ENCODE data around the gene CD58. TPM values are rescaled to one million over a fixed set of nuclear protein-coding genes. Genes with fewer than 3 reads are reported as not detected.

The CD58 gene
- total RNA-seq, 3 donors from 2014 or later: 19.3 to 31.9 (median 31.0) TPM

DNA sequence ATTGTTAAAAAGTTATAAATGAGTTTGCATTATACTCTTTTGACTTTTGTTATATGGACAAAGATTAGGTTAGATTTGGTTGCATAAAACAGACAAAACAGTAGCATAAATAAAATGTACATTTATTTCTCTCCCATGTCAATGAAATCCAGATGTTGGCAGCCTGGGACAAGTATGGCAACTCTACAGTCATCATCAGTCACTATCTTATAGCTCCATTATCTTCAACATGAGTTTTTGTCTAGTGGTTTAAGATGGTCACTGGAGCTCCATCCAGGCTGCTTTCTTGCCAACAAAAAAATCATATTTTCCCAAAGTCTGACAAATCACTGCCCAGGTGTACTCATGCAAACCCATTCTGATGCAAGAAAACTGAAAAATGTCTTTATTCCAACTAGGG is 83.8 kb downstream of the CD58 start:
- intact Hi-C loops (cut with DNase I, micrococcal nuclease): loop anchor here in 1 of 2 donors (10.0 kb wide), 1 partner anchor 122 kb away; no protein-coding TSS in a partner anchor
- Histone ChIP-seq H3K9me3 (no peaks in the 10 kb centered on the region), H3K4me3 (no peak overlapping the region), H3K4me1 (ENCODE audit: low read depth) (peaks cover 23% of the 10 kb centered on the region), H3K36me3 (ENCODE audit: low read depth) (no peaks in the 10 kb centered on the region)
- TF ChIP-seq, protein P1, sequence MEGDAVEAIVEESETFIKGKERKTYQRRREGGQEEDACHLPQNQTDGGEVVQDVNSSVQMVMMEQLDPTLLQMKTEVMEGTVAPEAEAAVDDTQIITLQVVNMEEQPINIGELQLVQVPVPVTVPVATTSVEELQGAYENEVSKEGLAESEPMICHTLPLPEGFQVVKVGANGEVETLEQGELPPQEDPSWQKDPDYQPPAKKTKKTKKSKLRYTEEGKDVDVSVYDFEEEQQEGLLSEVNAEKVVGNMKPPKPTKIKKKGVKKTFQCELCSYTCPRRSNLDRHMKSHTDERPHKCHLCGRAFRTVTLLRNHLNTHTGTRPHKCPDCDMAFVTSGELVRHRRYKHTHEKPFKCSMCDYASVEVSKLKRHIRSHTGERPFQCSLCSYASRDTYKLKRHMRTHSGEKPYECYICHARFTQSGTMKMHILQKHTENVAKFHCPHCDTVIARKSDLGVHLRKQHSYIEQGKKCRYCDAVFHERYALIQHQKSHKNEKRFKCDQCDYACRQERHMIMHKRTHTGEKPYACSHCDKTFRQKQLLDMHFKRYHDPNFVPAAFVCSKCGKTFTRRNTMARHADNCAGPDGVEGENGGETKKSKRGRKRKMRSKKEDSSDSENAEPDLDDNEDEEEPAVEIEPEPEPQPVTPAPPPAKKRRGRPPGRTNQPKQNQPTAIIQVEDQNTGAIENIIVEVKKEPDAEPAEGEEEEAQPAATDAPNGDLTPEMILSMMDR (IDR thresholded peaks at IDR 0.05): no peak
- no peak for ATAC-seq
- DNase-seq: no peak

DNA sequence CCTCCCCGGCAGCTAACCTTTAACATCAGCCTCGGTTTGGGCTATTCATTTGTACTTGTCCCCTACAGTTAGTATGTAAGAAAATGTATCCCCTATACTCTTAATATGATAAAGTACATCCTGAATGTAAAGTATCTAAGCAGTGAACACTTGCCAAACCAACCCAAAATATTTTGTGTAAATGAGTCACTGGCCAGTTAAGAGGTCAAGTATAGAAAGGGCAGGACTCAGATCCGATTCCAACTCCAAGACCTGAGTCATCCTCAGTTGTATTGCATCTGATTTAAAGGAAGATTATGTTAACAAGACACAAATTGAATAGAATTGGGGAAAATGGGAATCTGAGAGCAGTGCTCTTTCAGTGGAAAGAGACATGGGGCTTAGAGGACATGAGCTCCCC is 84.4 kb downstream of the CD58 start:
- TF ChIP-seq, protein P1 (IDR thresholded peaks at IDR 0.05): no peak
- Histone ChIP-seq H3K36me3 (ENCODE audit: low read depth) (no peaks in the 10 kb centered on the region), H3K4me1 (ENCODE audit: low read depth) (peaks cover 29% of the 10 kb centered on the region), H3K4me3 (no peak overlapping the region), H3K9me3 (no peaks in the 10 kb centered on the region)
- ATAC-seq (no peak), DNase-seq (no peak)
- intact Hi-C loops (cut with DNase I, micrococcal nuclease): loop anchor here in 1 of 2 donors (10.0 kb wide), 1 partner anchor 122 kb away; no protein-coding TSS in a partner anchor

DNA sequence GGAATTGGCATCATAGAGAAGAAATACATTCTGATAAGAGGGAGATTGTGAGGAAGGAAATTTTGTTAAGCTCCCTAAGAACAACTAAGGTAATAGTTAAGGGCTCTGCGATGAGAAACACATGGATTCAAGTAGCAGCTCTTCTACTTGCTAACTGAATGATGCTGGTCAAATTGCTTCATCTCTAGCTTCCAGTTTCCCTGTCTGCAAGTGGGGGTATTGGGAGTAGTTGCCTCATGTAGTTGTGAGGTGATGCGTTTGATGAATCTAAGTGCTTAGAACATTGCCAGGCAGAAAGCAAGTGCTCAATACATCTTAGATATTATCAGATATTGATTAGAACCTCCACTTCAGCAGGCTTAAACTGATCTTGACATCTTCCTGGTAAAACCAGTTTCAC is 84.8 kb downstream of the CD58 start:
- ATAC-seq: no peak
- Histone ChIP-seq H3K4me1 (ENCODE audit: low read depth) (peaks cover 33% of the 10 kb centered on the region), H3K4me3 (no peak overlapping the region), H3K36me3 (ENCODE audit: low read depth) (no peaks in the 10 kb centered on the region), H3K9me3 (no peaks in the 10 kb centered on the region)
- intact Hi-C loops (cut with DNase I, micrococcal nuclease): loop anchor here in 1 of 2 donors (10.0 kb wide), 1 partner anchor 121 kb away; no protein-coding TSS in a partner anchor
- TF ChIP-seq, protein P1 (IDR thresholded peaks at IDR 0.05): no peak
- DNase-seq: no peak

DNA sequence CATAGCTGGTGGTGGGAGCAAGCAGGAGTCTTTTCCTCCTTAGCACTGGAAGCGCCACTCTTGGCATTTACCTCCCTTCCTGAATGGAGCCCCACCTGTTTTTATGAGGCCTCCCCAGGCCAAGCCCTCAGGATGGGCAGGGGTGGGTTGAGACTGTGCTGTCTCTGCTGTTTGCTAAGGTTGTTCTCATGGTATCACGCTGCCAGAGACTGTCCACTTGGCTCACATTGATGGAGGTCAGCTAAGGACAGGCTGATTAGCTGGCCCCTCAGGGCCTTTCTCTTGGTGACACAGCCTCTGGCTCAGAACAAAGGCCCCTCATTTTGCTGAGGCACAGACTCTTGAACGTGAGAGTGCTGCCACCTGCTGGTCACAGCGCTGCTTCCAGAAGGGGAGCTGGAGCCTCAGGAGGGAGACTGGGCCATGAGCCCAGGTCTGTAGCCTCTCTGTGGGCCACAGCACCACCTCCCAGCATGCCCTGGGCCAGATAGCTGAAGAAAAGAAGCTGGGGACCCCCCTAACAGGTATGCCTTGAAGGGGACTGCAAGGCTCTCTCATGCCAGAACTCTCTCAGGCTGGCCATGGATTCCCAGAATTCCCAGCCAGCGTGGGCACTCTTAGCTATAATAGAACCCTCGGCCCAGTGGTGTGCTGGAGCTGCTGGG is 85.6 kb downstream of the CD58 start:
- no peaks in the 10 kb centered on the region for H3K9me3 ChIP-seq
- ATAC-seq (peak; percentile 76), DNase-seq (peak; percentile 90 to 97 (median 94))
- H3K4me3 ChIP-seq: no peak overlapping the region
- H3K36me3 ChIP-seq (ENCODE audit: low read depth): no peaks in the 10 kb centered on the region
- TF ChIP-seq, protein P1 (IDR thresholded peaks at IDR 0.05): peak; percentile 62
- intact Hi-C loops (cut with DNase I, micrococcal nuclease): loop anchor here in 1 of 2 donors (10.0 kb wide), 1 partner anchor 120 kb away; no protein-coding TSS in a partner anchor
- H3K4me1 ChIP-seq (ENCODE audit: low read depth): peaks cover 34% of the 10 kb centered on the region

DNA sequence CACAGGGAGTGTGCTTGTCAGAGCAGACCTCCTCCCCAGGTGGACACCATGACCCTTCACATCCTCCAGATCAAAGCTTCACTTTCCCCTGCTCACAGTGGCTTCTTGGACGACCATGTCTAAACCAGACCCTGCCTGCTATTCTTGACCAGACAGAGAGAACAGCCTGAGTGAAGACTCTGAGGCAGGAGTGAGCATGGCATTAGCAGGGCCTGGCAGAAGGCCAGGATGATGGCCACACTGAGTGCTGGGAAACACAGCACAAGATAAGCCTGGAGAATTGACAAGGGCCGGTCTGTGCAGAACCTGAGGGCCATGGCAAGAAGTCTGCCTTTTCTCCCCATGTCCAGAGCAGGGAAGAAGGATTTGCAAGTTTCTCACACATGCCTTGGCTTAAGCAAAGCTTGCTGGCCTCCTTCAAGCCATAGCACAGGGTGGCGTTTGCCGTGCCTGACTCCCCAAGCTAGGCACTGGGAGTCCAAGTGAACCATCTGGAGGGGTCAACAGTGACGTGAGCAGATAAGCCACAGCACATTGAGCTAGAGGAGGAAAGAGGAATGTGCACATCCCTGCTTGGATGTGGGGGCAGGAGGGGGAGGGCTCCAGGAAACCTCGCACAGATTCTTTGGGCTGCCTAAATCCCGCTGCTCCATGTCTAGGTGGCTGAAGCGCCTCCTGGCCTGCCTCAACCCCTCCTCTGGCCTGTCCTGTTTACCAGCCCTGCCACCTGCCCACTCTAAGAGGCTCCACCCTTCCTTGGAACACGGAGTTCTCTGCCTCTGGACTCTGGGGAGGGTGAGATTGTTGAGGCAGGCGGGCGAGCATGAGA is 87.1 kb downstream of the CD58 start:
- TF ChIP-seq, protein P1 (IDR thresholded peaks at IDR 0.05): no peak
- H3K4me3 ChIP-seq: no peak overlapping the region
- no peaks in the 10 kb centered on the region for H3K36me3 ChIP-seq (ENCODE audit: low read depth)
- DNase-seq: peak; percentile 65 to 82 (median 76)
- no peaks in the 10 kb centered on the region for H3K9me3 ChIP-seq
- intact Hi-C loops (cut with DNase I, micrococcal nuclease): loop anchor here (5.0 to 10.0 kb wide), 3 partner anchors 119 to 336 kb away; no protein-coding TSS in a partner anchor
- ATAC-seq: peak; percentile 67
- H3K4me1 ChIP-seq (ENCODE audit: low read depth): peaks cover 20% of the 10 kb centered on the region
